Measurements from ENCODE around the gene TNPO2. TPM values are rescaled to one million over a fixed set of nuclear protein-coding genes. Genes with fewer than 3 reads are reported as not detected.
A peak's percentile ranks its signal among the peaks of the same experiment; 100 is the strongest.
"Not testable (repeated sequence)": the region's sequence is repeated elsewhere in the genome, so short reads cannot be mapped to it uniquely, and the experiment has no call there.

TNPO2 gene
- polyA plus RNA-seq, 3 donors: 14.3 to 36.9 (median 21.9) TPM

DNA sequence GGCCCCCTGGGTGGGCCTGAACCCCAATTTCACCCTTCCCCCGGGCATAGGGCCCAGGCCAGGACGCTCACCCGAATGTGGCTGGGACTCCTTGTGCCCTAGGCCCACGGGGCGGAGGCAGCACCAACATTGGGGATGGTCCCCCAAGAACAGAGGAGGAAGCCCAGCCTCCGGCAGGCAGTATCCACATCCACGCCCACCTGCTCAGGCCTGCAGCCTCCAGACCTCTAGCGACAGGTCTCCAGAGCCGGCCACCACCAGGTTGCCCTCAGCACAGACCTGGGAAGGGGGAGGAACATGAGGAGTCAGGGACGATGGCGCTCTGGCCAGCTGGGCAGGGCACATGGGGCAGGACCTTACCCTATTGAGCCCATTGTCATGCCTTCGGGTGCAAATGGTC, 34.7 kb downstream of the TNPO2 start:
- 86 to 90% (median 88%) methylated on average over 12 of the region's 12 CpGs for WGBS, 3 donors
- no peak overlapping the region for H3K27ac ChIP-seq (ENCODE audit: low read depth, low read length)

DNA sequence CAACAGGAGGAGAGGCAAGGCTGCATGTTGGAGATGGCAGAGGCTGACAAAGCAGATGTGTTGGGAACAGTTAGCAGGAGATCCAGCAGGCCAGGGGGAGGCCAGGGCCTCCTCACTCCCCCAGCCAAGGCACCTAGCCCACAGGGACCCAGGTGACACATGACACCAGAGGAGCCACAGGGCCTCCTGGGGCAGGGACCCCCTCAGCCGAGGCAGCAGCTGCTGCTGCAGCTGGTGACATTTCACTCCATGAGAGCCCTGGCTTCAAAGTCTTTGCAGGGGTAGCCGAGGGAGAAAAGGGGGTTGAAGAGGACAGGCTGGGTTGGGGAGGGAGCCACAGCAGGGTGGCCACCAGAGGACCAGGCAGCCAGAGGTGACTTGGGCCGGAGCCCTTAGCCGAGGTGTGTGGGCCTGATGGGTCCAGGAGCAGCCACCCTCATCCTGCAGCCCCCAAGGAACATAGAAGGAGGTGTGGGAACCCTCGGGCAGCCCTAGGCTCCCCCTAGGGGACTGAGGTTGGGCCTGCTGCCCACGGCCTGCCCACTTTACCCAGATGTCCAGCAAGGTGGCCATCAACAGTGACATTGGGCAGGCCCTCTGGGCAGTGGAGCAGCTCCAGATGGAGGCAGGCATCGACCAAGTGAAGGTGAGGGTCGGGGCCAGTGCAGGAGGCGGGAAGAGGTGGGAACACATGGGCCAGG, 36.1 kb downstream of the TNPO2 start, which contains the start of gene GNG14:
Gene GNG14, plus strand, starts transcription at position 503 of the 701 bp plus-strand sequence. Its CDS starts 51 bp downstream, at position 554.
- 85 to 92% (median 86%) methylated on average over 6 to 9 of the region's 9 CpGs for WGBS, 3 donors

DNA sequence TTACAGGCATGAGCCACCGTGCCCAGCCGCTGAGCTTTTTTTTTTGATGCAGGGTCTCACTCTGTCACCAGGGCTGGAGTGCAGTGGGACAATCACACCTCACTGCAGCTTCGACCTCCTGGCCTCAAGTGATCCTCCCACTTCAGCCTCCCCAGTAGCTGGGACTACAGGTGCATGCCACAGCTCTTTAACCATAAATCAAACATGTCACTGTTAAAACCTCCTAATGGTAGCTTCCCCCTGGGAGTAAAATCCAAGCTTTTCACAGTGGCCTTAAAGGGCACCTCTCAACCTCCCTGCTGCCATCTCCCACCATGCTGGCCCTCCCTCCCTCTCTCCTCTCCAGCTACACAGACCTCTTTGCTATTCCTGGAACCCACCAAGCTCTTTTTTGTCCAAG, 37.9 kb downstream of the TNPO2 start:
- WGBS, 3 donors: 80 to 90% (median 90%) methylated on average over 3 of the region's 3 CpGs
- H3K27ac ChIP-seq (ENCODE audit: low read depth, low read length): no peak overlapping the region

More for the DNA sequence above, 36.1 kb downstream of the TNPO2 start, which contains the start of gene GNG14:
- H3K27ac ChIP-seq (ENCODE audit: low read depth, low read length): no peak within 1 kb of the TSS

DNA sequence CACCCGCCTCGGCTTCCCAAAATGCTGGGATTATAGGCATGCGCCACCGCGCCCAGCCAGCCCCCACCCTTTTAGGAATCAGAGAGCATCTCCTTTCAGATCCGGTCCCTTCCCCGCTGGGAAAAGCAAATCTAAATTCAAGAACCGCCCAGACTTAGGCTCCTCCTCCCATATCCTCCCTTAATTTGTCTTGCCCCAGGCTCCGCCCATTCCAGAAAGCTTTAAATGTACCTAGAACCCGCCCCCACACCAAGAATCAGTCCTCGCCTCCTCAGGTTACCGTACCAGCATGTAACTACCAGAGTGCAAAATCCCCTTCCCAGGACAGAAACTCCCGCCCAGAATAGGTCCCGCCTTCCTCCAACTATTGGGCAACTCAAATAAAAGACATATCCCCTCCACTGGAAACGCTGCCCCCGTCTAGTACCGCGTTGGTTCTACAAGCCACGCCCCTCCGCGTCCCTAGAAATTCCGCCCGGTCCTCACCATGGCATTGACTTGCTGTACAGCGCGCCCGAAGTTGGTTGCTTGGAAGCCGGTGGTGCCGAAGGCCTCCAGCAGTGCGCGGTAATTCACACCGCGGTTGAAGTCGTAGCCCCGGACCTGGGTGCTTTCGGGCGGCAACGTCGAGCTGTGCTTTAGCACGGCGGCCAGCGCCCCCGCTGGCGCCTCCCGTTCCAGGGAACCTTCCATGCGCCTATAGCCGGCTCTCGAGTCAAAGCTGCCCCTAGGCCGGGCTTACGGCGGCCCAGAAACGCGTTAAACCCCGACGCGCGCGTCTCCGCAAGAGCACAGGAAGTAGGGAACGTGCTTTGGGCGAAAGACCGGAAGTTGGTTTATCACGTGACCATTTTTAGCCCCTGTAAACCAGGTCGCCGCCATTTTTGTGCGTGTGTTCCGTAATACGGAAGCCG, 42.4 kb downstream of the TNPO2 start, which contains the start of gene DHPS:
Gene DHPS, minus strand, starts transcription at position 807 of the 914 bp plus-strand sequence. Its CDS starts 114 bp downstream, at position 693.
- H3K27ac ChIP-seq (ENCODE audit: low read depth, low read length): peak within 1 kb of the TSS; percentile 99
- 0 to 1% (median 0%) methylated on average over 68 of the region's 68 CpGs for WGBS, 3 donors

DNA sequence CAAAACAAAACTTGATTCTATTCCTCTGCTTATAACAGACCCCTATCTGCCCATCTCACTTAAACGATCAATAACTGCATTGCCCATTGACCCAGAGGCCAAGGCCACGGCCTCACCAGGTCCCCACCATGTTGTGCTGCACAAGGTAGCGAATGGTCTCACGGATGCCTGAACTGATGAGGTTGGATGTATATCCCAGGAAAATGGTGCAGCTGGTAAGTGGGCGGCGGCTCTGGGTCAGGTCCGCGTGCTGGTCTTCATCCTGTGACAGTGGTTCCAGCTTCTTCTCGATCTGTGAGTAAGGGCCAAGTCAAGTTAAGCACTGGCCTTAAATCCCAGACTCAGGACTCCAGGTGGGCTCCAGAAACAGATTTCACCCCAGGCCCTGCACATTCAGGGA, 43.7 kb downstream of the TNPO2 start:
- 88 to 95% (median 90%) methylated on average over 9 of the region's 9 CpGs for WGBS, 3 donors
- no peak overlapping the region for H3K27ac ChIP-seq (ENCODE audit: low read depth, low read length)

DNA sequence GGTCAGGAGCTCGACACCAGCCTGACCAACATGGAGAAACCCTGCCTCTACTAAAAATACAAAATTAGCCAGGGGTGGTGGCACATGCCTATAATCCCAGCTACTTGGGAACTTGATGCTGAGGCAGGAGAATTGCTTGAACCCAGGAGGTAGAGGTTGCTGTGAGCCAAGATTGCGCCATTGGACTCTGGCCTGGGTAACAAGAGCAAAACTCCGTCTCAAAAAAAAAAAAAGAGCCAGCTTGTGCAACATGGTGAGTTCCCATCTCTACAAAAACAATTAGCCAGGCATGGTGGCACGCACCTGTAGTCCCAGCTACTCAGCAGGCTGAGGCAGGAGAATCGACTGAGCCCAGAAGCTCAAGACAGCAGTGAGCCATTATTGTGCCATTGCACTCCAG, 45.7 kb downstream of the TNPO2 start:
- 75 to 90% (median 83%) methylated on average over 5 of the region's 5 CpGs for WGBS, 3 donors
- H3K27ac ChIP-seq (ENCODE audit: low read depth, low read length): not testable (repeated sequence)

DNA sequence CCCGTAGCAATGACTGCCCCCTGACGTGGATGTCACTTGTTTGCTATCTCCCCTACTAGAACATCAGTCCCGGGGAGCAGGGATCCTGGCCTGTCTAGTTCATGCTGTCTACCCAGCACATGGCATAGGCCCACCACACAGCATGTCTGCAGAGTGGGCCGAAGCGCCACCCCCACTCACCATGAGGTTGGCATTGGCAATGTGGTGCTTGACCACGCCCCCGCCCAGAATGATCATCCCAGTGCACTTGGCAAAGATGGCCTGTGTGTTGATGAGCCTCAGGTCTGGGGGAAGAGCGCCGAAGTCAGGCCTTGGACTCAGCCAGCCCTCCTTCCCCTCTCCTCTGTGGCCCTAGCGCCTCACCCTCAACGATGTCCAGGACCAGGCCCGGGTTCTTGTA, 46.8 kb downstream of the TNPO2 start:
- WGBS, 3 donors: 89 to 93% (median 91%) methylated on average over 12 of the region's 12 CpGs
- no peak overlapping the region for H3K27ac ChIP-seq (ENCODE audit: low read depth, low read length)

DNA sequence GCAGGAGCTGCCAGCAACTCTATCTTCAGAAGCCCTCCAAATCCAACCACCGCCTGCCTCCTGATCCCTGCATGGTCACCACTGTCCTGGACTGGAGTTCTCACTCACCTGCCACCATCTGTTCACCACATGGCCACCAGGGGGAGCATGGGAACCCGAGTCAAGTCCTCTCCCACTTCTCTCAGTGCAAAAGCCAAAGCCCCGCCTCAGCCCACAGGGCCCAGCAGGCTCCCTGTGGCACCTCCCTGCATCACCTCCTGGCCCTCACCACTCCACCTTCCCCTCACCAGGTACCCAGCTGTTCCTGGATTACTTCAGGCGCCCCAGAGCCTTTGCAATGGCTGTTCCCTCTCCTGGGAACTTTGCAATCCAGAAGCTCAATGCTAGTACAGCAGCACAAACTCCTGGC, 47.3 kb downstream of the TNPO2 start:
- no peak overlapping the region for H3K27ac ChIP-seq (ENCODE audit: low read depth, low read length)
- 14 to 34% (median 18%) methylated on average over 4 of the region's 4 CpGs for WGBS, 3 donors

DNA sequence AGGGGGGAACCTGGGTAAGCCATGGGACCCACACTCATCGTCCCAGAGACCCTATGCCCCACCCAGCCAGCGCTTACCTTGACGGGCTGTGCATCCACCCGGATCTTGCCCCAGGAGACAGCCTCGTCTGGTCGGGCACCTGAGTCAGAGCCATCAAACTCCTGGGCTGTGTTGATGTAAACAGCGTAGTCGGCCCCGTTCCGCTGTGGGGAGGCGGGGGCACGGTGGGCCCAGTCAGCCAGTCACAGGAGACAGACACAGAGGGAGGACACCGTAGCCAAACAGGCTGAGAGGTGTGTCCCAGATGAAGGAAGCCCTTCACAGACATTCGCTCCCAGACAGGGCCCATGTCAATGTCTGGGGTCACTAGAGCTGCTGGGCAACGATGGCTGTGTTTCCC, 47.8 kb downstream of the TNPO2 start:
- H3K27ac ChIP-seq (ENCODE audit: low read depth, low read length): no peak overlapping the region
- 86 to 88% (median 87%) methylated on average over 13 to 15 of the region's 15 CpGs for WGBS, 3 donors

DNA sequence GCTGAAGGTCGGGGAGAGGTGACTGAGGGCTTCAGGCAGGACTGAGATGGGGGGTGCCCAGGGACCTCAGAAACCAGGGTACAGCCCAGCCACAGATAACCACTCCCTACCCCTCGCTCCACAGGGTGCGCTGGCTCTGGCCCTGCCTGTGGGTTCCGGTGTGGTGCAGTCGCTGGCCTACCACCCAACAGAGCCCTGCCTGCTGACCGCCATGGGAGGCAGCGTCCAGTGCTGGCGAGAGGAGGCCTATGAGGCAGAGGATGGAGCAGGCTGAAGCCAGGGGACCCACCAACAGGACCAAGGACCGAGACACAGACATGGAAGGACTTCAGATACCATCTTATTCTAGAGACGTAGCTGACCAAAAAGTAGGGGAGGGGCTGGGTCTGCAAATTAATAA, 48.3 kb downstream of the TNPO2 start:
- 92 to 94% (median 94%) methylated on average over 10 of the region's 10 CpGs for WGBS, 3 donors
- H3K27ac ChIP-seq (ENCODE audit: low read depth, low read length): no peak overlapping the region

DNA sequence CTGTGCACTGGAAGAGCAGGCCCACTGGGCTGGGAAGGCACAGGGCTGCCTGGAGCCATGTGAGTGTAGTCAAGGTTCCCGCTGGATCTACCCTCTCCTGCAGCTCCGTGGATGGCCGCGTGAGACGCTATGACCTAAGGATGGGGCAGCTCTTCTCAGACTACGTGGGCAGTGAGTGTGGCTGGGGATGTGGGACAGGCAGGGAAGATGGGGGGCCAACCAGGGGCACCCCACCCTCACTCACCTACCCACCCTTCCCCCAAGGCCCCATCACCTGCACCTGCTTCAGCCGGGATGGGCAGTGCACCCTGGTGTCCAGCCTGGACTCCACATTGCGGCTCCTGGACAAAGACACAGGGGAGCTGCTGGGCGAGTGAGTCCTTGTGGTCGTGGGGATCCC, 51.0 kb downstream of the TNPO2 start:
- WGBS, 3 donors: 77 to 90% (median 85%) methylated on average over 10 of the region's 10 CpGs
- H3K27ac ChIP-seq (ENCODE audit: low read depth, low read length): no peak overlapping the region

DNA sequence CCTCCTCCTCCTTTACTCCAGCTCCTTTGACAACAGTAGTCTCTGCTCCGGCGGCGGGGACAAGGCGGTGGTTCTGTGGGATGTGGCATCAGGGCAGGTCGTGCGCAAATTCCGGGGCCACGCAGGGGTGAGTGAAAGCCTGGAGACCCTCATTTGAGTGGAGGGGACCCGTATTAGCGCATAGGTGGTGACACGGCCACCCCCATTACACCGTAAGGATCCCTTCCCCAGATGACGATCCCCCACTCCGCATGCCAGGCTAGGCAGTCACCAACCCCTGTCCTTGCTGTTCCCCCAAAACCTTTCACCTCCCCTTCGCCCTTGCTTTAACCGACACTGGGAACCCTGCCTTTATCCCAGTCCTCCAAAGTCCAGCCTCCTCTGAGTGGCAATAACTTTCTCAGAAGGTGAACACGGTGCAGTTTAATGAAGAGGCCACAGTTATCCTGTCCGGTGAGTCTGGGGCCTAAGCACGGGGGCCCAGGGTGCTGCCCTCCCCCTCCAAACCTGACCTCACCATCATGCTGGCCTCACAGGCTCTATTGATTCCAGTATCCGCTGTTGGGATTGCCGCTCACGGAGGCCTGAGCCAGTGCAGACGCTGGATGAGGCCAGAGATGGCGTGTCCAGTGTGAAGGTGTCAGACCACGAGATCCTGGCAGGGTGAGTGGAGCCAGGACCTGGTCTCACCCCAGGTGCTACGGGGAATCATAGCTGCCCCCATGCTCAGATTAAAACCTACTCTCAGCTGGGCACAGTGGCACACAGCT, 53.4 kb downstream of the TNPO2 start:
- 29 to 43% (median 41%) methylated on average over 24 to 26 of the region's 26 CpGs for WGBS, 3 donors
- H3K27ac ChIP-seq (ENCODE audit: low read depth, low read length): no peak overlapping the region

DNA sequence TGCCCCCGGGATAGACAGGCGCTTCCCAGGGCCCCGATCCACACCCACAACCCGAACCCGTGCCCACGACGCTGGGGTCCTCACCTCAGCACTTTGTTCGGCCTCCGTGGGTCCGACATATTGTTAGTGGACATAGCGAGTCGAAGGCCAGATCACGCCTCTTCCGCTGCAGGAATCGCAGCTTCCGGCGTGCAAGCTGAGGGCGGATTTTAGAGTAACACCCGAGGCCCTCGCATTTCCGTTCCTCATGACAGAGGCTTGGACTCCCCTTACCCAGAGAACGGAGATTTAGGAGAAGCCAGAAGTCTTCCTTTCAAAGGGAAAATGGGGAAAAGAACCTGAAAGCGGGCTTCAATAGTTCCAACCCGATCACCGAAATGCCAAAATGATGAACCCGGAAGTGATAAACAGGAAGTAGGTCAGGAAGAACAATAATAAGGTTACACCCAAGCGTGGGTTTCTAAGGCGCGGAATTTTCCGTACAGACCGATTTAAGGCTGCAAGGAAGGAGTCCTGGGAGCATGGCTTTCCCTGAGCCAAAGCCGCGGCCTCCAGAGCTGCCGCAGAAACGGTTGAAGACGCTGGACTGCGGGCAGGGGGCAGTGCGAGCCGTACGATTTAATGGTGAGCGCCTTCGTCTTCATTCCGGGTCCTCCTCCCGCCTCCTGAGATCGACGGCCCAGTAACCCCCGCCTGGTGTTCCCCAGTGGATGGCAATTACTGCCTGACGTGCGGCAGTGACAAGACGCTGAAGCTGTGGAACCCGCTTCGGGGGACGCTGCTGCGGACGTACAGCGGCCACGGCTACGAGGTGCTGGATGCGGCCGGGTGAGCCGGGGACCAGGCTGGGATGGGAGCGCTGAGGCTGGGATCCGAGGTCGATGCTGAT, 54.2 kb downstream of the TNPO2 start:
- peak overlapping the region; percentile 88 for H3K27ac ChIP-seq (ENCODE audit: low read depth, low read length)
- 0 to 1% (median 1%) methylated on average over 64 of the region's 64 CpGs for WGBS, 3 donors

DNA sequence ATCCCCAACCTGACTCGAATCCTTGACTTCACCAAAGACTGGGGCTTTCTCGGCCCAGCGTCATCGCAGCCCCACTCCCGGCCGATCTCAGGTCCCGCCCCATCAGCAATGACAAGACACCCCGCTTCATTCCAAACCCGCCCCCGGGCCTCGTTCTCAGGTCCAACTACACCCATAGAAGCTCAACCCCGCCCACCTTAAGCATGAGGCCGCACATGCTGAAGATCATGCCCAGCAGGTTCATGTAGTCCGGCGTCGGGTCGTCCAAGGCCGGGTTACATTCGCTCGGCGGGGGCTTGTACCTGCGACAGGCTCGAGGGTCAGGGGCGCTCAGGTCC, 54.8 kb downstream of the TNPO2 start:
- no peak overlapping the region for H3K27ac ChIP-seq (ENCODE audit: low read depth, low read length)
- WGBS, 3 donors: 0 to 1% (median 1%) methylated on average over 24 of the region's 24 CpGs

DNA sequence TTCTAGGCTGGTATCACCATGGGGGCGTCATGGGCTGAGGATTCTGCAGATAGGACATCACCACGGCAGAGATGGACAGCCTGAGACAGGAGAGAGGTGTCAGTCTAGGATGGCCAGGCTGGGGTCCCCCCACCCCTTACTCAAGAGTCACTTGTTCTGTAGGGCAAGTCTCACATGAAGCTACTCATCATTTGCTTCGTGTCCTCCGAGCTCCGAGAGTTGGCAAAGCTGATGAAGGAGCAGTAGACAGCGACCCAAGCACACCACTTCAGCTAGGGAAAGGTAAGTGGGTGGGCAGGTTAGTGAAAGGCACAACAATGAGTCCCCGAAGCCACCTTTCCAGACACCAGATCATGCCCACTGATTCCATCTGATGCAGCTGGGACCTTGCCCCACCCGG, 55.4 kb downstream of the TNPO2 start:
- no peak overlapping the region for H3K27ac ChIP-seq (ENCODE audit: low read depth, low read length)
- 50 to 73% (median 68%) methylated on average over 8 of the region's 8 CpGs for WGBS, 3 donors

DNA sequence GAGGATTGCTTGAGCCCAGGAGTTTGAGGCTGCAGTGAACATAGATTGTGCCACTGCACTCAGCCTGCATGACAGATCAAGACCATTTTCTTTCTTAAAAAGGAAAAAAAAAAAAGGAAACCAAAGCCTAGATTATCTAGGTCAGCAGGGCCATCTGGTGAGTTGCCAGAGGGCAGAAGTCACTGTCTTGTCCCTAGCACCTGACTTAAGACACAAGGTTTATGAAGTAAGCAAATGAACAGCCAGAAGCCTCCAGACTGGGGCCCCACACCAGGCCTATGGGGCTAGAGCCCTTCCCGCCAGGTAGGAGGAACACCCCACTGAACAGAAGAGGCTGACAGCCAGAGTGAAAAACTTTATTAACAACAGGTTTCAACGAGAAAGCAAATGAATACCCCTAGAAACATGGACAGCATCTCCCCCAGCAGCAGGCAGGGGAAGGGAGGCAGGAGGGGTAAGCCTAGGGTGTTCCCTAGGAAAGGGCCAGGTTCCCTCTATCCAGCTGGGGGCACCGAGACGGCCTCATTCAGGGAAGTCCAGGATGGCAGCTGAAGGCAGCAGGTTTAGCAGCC, 55.9 kb downstream of the TNPO2 start:
- 73 to 79% (median 75%) methylated on average over 4 of the region's 4 CpGs for WGBS, 3 donors
- H3K27ac ChIP-seq (ENCODE audit: low read depth, low read length): no peak overlapping the region

DNA sequence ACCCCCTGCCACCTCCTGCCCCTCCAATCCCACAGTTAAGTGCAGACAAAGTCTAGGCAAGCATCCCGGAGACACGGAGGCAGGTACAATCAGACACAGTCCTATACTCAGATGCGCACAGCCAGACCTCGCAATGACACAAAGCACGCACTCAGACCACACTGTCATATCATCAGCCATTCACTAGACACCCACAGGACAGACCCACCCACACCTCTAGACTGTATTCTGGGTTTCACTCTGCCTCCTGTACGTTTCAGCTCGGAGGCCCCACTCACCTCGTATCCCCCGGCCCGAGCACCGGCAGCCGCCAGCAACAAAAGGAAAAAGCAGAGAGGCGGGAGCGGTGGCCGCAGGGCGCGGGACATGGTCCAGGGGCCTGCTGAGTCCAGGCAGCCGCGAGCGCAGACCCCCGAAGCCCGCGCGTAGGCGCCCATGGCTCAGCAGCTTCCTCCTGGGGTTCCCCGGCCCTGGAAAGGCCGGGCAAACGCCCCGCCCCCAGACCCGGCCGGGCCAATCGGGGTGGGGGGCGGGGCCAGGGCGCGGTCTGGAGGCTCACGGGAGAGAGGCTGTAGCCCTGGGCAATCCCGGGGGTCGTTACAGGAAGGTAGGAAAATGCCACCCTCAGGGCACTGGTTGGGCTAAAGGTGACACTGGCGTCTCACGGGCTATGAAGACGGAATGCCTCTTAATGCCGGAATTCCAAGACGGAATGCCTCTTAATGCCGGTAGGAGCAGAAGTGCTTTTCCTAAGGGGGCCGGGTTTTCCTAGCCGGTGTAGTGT, 57.3 kb downstream of the TNPO2 start, which contains the start of the genes MAN2B1 and WDR83:
Gene MAN2B1, minus strand, starts transcription at position 478 of the 784 bp plus-strand sequence. Its CDS starts 41 bp downstream, at position 437.
Gene WDR83, plus strand, starts transcription at position 543 of the 784 bp plus-strand sequence. CDS start 2,984 bp downstream, outside the sequence.
- 1 to 3% (median 2%) methylated on average over 41 to 46 of the region's 46 CpGs for WGBS, 3 donors

More for the DNA sequence above, 57.3 kb downstream of the TNPO2 start, which contains the start of the genes MAN2B1 and WDR83:
- H3K27ac ChIP-seq (ENCODE audit: low read depth, low read length): no peak within 1 kb of the TSS

Measured in adipose tissue (tissue), 3 donors.